CD8-positive, alpha-beta memory T cell (primary cell): ENCODE measurements around the gene UBE3D. TPM values are rescaled to one million over a fixed set of nuclear protein-coding genes. Genes with fewer than 3 reads are reported as not detected.

Experiments used
- CTCF ChIA-PET: fragments of 350-600 bp; sonication (Branson Sonifier 250); formaldehyde crosslinking; loops from one replicate; lab custom pipeline; 2021; ENCODE audit warnings: antibody characterized with exemption; lab: Charles Lee
- POLR2A ChIA-PET: fragments of 350-600 bp; sonication (Branson Sonifier 250); formaldehyde crosslinking; loops from one replicate; lab custom pipeline; 2021; ENCODE audit warnings: antibody characterized with exemption; lab: Charles Lee
- DNase-seq, 5 donors: peaks; one replicate each; pipeline versions ENCODE4 v3.0.0 to v3.0.0-alpha.2; 2020 to 2022; ENCODE audit warnings: mixed read lengths in 1 of 5
- H3K27ac ChIP-seq: one replicate; pipeline ENCODE4 v1.7.0; 2013; ENCODE audit warnings: low read depth, mild to moderate bottlenecking, low read length, moderate library complexity
- H3K27me3 ChIP-seq: 2 replicates; pipeline ENCODE4 v1.7.0; 2013; ENCODE audit warnings: low read length, mild to moderate bottlenecking; ENCODE audit not compliant: insufficient read depth, poor library complexity, severe bottlenecking
- H3K36me3 ChIP-seq: 2 replicates; pipeline ENCODE4 v1.7.0; 2013; ENCODE audit warnings: mild to moderate bottlenecking, low read length, moderate library complexity; ENCODE audit not compliant: insufficient read depth
- H3K4me1 ChIP-seq: 2 replicates; pipeline ENCODE4 v1.7.0; 2013; ENCODE audit warnings: mild to moderate bottlenecking, low read length, moderate library complexity; ENCODE audit not compliant: insufficient read depth
- H3K4me3 ChIP-seq: 2 replicates; pipeline ENCODE4 v1.7.0; 2013; ENCODE audit warnings: mild to moderate bottlenecking, low read length
- H3K9me3 ChIP-seq: 2 replicates; pipeline ENCODE4 v1.7.0; 2013; ENCODE audit warnings: mild to moderate bottlenecking, low read length
- H3K27ac Mint-ChIP-seq, 8 donors: one replicate each; pipeline ENCODE4 v1.8.0; 2020 to 2021; ENCODE audit warnings: mixed read lengths in 8 of 8, mild to moderate bottlenecking in 6 of 8, inconsistent platforms in 3 of 8, moderate library complexity in 3 of 8
- H3K27me3 Mint-ChIP-seq, 2 donors: one replicate each; pipeline ENCODE4 v1.8.0; 2020 to 2021; ENCODE audit warnings: mixed read lengths in 2 of 2, mild to moderate bottlenecking in 1 of 2, moderate library complexity in 1 of 2
- H3K36me3 Mint-ChIP-seq, 3 donors: one replicate each; pipeline ENCODE4 v1.8.0; 2020 to 2021; ENCODE audit warnings: mixed read lengths in 3 of 3, inconsistent platforms in 1 of 3, mild to moderate bottlenecking in 1 of 3
- H3K4me1 Mint-ChIP-seq, 3 donors: one replicate each; pipeline ENCODE4 v1.8.0; 2020 to 2021; ENCODE audit warnings: mixed read lengths in 3 of 3, inconsistent platforms in 1 of 3, mild to moderate bottlenecking in 1 of 3
- H3K4me3 Mint-ChIP-seq, 7 donors: one replicate each; pipeline ENCODE4 v1.8.0; 2020 to 2021; ENCODE audit warnings: mixed read lengths in 7 of 7, mild to moderate bottlenecking in 6 of 7, moderate library complexity in 4 of 7, inconsistent platforms in 2 of 7
- H3K9me3 Mint-ChIP-seq, 5 donors: one replicate each; pipeline ENCODE4 v1.8.0; 2020 to 2022; ENCODE audit warnings: mixed read lengths in 5 of 5, mild to moderate bottlenecking in 3 of 5, moderate library complexity in 2 of 5, inconsistent platforms in 1 of 5
- polyA plus RNA-seq: library from polyadenylated mRNA; unstranded; fragments of 300-500 nt; fragmentation: Illumina TruSeq; gene quantifications from one replicate; pipeline ENCODE4 v1.2.3, GENCODE V29; 2021
- total RNA-seq, 2 experiments: library from RNA; stranded (reverse); gene quantifications; one replicate each; pipeline ENCODE4 v1.2.3, GENCODE V29; 2021

UBE3D gene
- total and polyA plus RNA-seq, 3 experiments from 2014 or later: 3.9 to 8.1 (median 6.3) TPM

DNA sequence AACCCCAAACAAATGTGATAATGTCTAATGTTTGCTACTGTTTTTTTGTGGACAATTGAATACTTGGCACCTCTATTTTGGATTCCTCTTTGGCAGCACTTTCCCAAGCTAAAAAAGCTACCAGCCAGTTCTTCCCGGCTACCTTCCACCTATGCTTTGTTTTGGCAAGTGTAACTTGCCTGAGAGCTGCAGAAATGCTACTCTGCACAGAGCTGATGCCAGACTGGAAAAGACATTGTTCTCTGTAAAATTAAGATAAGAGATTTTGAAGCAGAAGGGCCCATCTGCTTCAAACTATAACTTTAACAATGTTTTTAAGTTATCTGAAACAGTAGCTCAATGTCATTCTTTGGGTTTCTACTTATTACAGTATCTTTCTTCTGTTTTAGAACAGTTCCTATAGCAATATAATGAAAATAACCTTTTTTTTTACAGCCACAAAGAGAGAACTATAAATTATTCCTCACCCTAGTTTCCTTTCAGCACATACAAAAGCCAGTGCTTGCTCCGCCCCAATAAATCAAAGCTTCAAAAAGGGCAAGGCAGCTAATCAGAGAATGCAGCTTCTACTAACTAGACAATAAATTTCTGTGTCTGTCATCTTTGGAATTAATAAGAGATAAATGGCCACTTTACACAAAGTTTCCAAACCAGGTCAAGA lies 183.1 kb downstream of the UBE3D start:
- no peaks in the 10 kb centered on the region for H3K4me1 Mint-ChIP-seq
- Histone ChIP-seq H3K4me1 (no peaks in the 10 kb centered on the region), H3K27ac (no peak overlapping the region), H3K9me3 (no peaks in the 10 kb centered on the region), H3K4me3 (no peak overlapping the region), H3K36me3 (no peaks in the 10 kb centered on the region), H3K27me3 (no peaks in the 10 kb centered on the region)
- no peaks in the 10 kb centered on the region for H3K9me3 Mint-ChIP-seq
- H3K36me3 Mint-ChIP-seq: no peaks in the 10 kb centered on the region
- no peak overlapping the region for H3K27ac Mint-ChIP-seq
- H3K4me3 Mint-ChIP-seq: no peak overlapping the region
- H3K27me3 Mint-ChIP-seq: no peaks in the 10 kb centered on the region
- ChIA-PET CTCF (no interaction called here), POLR2A (no interaction called here)
- DNase-seq: no peak

DNA sequence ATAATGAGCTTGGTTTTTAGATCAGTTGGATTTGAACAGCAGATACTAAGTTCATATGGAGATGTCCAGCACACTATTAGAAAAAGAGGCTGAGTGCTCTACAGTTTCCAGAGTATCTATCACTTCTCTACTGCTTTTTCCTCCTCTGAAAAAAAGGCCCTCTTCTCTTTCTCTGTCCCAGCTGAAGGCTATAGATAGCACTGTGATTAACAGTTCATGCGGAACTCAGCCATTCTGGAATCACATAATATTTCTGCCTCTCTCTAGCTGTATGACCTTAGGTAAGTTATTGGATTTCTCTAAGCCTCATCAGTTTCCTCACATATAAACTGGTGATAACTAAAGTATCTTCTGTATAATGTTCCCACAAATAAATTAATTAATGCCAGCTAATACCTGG lies 184.1 kb downstream of the UBE3D start:
- Mint-ChIP-seq H3K4me3 (no peak overlapping the region), H3K36me3 (no peaks in the 10 kb centered on the region), H3K27ac (no peak overlapping the region), H3K27me3 (no peaks in the 10 kb centered on the region), H3K4me1 (no peaks in the 10 kb centered on the region), H3K9me3 (no peaks in the 10 kb centered on the region)
- no peaks in the 10 kb centered on the region for H3K4me1 ChIP-seq
- no peaks in the 10 kb centered on the region for H3K27me3 ChIP-seq
- H3K4me3 ChIP-seq: no peak overlapping the region
- H3K27ac ChIP-seq: no peak overlapping the region
- ChIA-PET POLR2A (no interaction called here), CTCF (no interaction called here)
- no peaks in the 10 kb centered on the region for H3K36me3 ChIP-seq
- DNase-seq: no peak
- H3K9me3 ChIP-seq: no peaks in the 10 kb centered on the region

- Mint-ChIP-seq H3K9me3 (no peaks in the 10 kb centered on the region), H3K4me3 (no peak overlapping the region), H3K4me1 (no peaks in the 10 kb centered on the region), H3K36me3 (no peaks in the 10 kb centered on the region), H3K27me3 (no peaks in the 10 kb centered on the region), H3K27ac (no peak overlapping the region)
- DNase-seq: no peak
- CTCF ChIA-PET: no interaction called here
- Histone ChIP-seq H3K9me3 (no peaks in the 10 kb centered on the region), H3K4me3 (no peak overlapping the region), H3K4me1 (no peaks in the 10 kb centered on the region), H3K27ac (no peak overlapping the region), H3K36me3 (no peaks in the 10 kb centered on the region), H3K27me3 (no peaks in the 10 kb centered on the region)
- POLR2A ChIA-PET: no interaction called here
Measured at GRCh38 chr6:82878812-82879211, 186.8 kb downstream of the UBE3D start.

GRCh38 chr6:82877213-82878195 lies 188.1 kb downstream of the UBE3D start:
- Histone ChIP-seq H3K36me3 (no peaks in the 10 kb centered on the region), H3K27me3 (no peaks in the 10 kb centered on the region), H3K27ac (no peak overlapping the region), H3K9me3 (no peaks in the 10 kb centered on the region), H3K4me1 (no peaks in the 10 kb centered on the region), H3K4me3 (no peak overlapping the region)
- no peaks in the 10 kb centered on the region for H3K4me1 Mint-ChIP-seq
- ChIA-PET CTCF (no interaction called here), POLR2A (no interaction called here)
- H3K27me3 Mint-ChIP-seq: peaks cover 0 to 2% of the 10 kb centered on the region in 2 donors
- no peak for DNase-seq
- no peaks in the 10 kb centered on the region for H3K36me3 Mint-ChIP-seq
- no peaks in the 10 kb centered on the region for H3K9me3 Mint-ChIP-seq
- H3K4me3 Mint-ChIP-seq: no peak overlapping the region
- no peak overlapping the region for H3K27ac Mint-ChIP-seq

- no peaks in the 10 kb centered on the region for H3K4me1 Mint-ChIP-seq
- Histone ChIP-seq H3K4me1 (no peaks in the 10 kb centered on the region), H3K27me3 (no peaks in the 10 kb centered on the region), H3K27ac (no peak overlapping the region), H3K36me3 (no peaks in the 10 kb centered on the region), H3K4me3 (no peak overlapping the region), H3K9me3 (no peaks in the 10 kb centered on the region)
- DNase-seq: no peak
- H3K36me3 Mint-ChIP-seq: no peaks in the 10 kb centered on the region
- H3K27me3 Mint-ChIP-seq: peaks cover 0 to 2% of the 10 kb centered on the region in 2 donors
- H3K27ac Mint-ChIP-seq: no peak overlapping the region
- POLR2A ChIA-PET: no interaction called here
- H3K4me3 Mint-ChIP-seq: no peak overlapping the region
- no peaks in the 10 kb centered on the region for H3K9me3 Mint-ChIP-seq
- CTCF ChIA-PET: no interaction called here
Measured at GRCh38 chr6:82875573-82876185, 190.0 kb downstream of the UBE3D start.

- H3K9me3 Mint-ChIP-seq: no peaks in the 10 kb centered on the region
- no peak for DNase-seq
- no peak overlapping the region for H3K27ac Mint-ChIP-seq
- H3K27me3 Mint-ChIP-seq: peaks cover 0 to 2% of the 10 kb centered on the region in 2 donors
- CTCF ChIA-PET: no interaction called here
- H3K4me3 Mint-ChIP-seq: no peak overlapping the region
- Histone ChIP-seq H3K27me3 (no peaks in the 10 kb centered on the region), H3K36me3 (no peaks in the 10 kb centered on the region), H3K27ac (no peak overlapping the region), H3K4me1 (no peaks in the 10 kb centered on the region), H3K9me3 (no peaks in the 10 kb centered on the region), H3K4me3 (no peak overlapping the region)
- H3K4me1 Mint-ChIP-seq: no peaks in the 10 kb centered on the region
- POLR2A ChIA-PET: no interaction called here
- H3K36me3 Mint-ChIP-seq: no peaks in the 10 kb centered on the region
Measured at GRCh38 chr6:82874867-82875266, 190.8 kb downstream of the UBE3D start.

DNA sequence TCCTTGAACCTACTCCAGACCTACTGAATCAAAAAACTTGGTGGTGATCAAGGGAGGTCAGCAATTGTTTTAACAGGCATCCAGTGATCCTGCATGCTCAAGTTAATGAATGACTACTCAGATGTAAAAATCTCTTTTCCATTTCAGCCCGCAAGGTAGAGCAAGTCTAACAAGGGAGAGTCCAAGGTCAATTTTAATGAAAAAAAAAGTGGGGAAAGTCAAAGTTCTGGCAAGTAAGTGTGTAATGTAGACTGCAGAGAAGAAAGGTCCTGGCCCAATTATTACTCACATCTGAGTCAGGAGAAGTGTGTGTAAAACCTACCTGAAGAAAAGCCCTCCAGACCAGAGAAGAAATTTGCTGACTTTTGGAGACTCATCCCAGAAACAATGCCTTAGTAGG lies 193.5 kb downstream of the UBE3D start:
- no peaks in the 10 kb centered on the region for H3K27me3 ChIP-seq
- no peak overlapping the region for H3K4me3 ChIP-seq
- ChIA-PET CTCF (no interaction called here), POLR2A (no interaction called here)
- H3K36me3 ChIP-seq: no peaks in the 10 kb centered on the region
- Mint-ChIP-seq H3K4me3 (no peak overlapping the region), H3K36me3 (no peaks in the 10 kb centered on the region), H3K4me1 (no peaks in the 10 kb centered on the region), H3K27ac (no peak overlapping the region), H3K9me3 (no peaks in the 10 kb centered on the region), H3K27me3 (peaks cover 0 to 2% of the 10 kb centered on the region in 2 donors)
- no peaks in the 10 kb centered on the region for H3K9me3 ChIP-seq
- no peak for DNase-seq
- H3K4me1 ChIP-seq: no peaks in the 10 kb centered on the region
- no peak overlapping the region for H3K27ac ChIP-seq

DNA sequence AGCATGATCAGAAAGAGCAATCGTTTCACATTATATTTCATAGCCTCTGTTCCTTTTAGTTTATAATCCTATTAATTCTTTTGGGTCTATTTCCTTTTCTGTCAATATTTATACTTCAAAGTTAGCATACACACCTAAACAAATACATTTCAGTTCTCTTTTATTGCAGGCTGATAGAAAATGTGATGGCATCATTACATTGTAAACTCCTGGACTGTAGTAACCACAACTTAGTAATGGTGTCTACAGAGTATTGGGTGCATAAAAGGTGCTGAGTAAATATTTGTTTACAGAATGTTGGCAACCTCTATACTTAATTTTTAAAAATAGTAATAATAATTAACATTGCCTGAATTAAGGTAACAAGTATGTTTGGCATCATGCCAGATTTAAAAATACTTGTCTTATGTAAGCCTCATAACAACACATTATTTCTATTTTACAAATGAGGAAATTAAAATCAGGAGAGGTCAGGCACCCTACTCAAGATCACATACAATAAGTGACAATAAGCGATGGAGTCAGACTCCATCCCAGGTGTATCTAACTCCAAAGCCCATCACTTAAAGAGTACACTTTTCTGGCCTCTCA lies 195.0 kb downstream of the UBE3D start:
- Histone ChIP-seq H3K27ac (no peak overlapping the region), H3K9me3 (no peaks in the 10 kb centered on the region), H3K4me1 (no peaks in the 10 kb centered on the region), H3K27me3 (no peaks in the 10 kb centered on the region), H3K4me3 (no peak overlapping the region), H3K36me3 (no peaks in the 10 kb centered on the region)
- peaks cover 0 to 2% of the 10 kb centered on the region in 2 donors for H3K27me3 Mint-ChIP-seq
- ChIA-PET POLR2A (no interaction called here), CTCF (no interaction called here)
- H3K4me3 Mint-ChIP-seq: no peak overlapping the region
- DNase-seq: no peak
- H3K36me3 Mint-ChIP-seq: peaks cover 0 to 3% (median 0%) of the 10 kb centered on the region in 3 donors
- H3K9me3 Mint-ChIP-seq: no peaks in the 10 kb centered on the region
- H3K27ac Mint-ChIP-seq: no peak overlapping the region
- no peaks in the 10 kb centered on the region for H3K4me1 Mint-ChIP-seq
